Fibroblast of skin of right quadriceps (primary cell): ENCODE measurements around the gene ABI3.

Experiments used
- DNase-seq: peaks from one replicate; pipeline ENCODE4 v3.0.0-alpha.2; 2013

Gene ABI3

DNA sequence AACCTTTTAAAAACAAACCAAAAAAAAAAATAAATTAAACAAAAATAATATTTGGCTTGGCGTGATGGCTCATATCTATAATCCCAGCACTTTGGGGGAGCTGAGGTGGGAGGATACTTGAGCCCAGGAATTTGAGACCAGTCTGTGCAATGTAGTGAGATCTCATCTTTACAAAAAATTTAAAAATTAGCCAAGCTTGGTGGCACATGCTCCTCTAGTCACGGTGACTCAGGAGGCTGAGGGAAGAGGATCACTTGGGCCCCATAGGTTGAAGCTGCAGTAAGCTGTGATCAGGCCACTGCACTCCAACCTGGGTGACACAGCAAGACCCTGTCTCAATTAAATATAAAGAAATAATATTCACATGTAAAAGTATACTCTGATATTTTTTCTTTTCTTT is 12.3 kb upstream of the ABI3 start:
- DNase-seq: no peak

DNA sequence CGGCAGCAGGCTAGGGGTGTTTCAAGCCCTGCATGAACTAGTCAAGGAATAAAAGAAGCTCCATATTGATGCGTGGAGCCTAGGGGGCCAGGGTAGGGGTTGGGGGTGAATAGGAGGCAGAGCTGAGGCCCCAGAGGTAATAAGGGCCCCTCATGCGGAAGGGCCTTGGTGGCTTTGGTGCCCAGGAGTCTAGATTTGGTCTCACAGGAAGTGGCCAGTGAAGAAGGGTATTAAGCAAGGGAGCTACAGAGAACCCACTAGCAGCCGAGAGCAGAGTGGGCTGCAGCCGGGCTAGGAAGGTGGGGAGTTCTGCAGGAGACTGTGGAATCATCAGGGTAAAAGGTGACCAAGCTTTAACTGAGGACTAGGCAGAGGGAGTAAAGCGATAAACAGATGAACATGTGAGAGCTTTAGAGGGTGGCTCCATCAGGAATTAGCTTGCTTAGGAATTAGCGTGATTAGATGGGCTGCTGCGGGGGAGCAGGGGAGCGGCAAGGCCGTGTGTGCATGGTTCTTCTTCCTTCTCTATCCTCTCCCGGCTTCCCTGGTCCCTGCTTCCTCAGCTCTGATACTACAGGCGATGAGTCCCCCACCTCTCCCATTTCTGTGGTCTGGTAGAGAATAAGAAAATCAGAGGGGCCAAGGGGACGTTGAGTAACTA is 10.0 kb upstream of the ABI3 start:
- no peak for DNase-seq

DNA sequence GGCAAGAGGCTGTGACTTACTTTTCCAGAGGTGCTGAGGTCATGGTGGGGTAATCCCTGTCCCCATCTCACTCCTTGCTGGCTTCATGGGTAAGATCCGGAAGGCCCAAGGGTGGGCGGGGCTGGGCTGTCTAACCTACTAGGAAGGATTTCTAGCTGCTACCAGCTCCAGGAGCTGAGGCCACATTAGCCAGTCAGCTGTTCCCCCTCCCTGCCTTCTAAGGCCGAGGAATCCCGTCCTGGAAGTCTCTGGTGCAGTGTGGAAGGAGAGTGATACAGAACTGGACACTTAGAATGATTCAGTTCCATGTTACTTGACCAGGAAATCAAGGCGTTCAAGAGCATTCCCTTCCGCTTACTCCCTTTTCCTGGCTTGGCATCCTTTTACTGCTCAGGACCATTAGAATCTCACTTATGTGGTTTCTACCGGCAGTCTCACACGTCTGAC is 9.0 kb upstream of the ABI3 start:
- DNase-seq: peak; percentile 74

DNA sequence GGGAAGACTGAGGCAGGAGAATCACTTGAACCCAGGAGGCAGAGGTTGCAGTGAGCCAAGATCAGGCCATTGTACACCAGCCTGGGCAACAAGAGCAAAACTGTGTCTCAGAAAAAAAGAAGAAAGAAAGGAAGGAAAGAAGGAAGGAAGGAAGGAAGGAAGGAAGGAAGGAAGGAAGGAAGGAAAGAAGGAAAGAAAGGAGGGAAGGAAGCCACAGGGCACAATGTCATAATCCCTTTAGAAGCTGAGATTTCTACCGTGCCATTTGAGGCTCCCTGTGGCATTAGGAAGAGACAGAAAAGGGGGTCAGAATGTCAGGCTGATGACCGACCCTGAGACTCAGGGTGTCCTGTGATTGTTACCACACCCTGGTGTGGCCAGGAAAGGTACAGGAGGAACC is 6.7 kb upstream of the ABI3 start:
- no peak for DNase-seq

DNA sequence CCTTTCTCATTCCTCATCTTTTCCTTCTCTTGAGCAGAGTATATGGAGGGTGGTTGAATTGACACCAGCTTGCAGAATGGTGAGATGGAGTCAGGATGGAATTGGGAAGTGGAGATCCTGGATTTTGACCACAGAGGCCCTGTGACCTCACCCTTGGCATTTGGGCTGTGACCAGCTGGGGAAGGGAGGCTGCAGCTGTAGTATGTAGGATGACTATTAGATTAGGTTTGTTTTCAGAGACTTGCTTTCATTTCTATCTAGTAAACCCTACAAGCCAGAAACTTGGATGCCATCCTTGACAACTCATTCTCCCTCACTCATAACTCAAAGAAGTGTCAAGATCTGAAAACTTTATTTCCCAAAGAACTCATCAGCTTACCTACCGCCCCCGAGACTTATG is 6.0 kb upstream of the ABI3 start:
- DNase-seq: no peak

- peak; percentile 15 for DNase-seq
Measured at GRCh38 chr17:49209061-49209571, 1.4 kb upstream of the ABI3 start.

DNA sequence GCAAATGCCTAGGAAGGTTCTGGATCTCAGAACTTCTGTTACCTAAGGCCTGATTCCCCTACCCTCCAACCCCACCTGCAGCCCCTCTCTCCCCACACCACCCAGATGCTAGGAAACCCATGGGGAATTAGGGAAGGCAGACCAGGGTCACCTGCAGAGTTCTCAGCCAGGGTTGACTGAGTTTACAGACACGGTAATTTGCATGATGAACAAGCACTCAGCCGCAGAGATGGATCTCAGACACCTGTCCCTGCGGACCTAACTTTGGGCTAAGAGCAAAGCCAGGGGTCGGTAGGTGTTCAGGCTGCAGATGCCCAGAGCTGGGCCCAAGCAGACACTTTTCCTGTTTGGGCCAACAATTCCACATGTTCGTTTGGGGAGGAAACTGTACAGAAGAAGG is 2.9 kb downstream of the ABI3 start:
- DNase-seq: no peak

DNA sequence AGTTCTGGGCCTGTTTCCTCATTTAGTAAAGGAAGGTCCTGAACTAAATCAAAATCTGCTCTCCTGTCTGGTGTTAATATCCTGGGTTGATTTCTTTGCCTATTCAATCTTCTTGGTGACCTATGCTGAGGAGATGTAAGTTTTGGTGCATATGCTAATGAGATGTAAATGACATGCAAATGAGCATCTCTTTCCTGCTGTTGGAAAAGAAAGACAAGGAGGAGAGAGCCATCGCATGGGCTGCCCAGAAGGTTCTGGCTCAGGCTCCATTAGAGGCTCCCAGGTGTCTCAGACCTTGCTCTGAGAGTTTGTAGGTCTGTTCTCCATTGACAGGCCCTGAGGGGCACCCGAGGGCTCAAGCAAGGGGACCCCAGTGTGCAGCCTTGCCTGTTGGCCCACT is 3.3 kb downstream of the ABI3 start:
- DNase-seq: no peak

DNA sequence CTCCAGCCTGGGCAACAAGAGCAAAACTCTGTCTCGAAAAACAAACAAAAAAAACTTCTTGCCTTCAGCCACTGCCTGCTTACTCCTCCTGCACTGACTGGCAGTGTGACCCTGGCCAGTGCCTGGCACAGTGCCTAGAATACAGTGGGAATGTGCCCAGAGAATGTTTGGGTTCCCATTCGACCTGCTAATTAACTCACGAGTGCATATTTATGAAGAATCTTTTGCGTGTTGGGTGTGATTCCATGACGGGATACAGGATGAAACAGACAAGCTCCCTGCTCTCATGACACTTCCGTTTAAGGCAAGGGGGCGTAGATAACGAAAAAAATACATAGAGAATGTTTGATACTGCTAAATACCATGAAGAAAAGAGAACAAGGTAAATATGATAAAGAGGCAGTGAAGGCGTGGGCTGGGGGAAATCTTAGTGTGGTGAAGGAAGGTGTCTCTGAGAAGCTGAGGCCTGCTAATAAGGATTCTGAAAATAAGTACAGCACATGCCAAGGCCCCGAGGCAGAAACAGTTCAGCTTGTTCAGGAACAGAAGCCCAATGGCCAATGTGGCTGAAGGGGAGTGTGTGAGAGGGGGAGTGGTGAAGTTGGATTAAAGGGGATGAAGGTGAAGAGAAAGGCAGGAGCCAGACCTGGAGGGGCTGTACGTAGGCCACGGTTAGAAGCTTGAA is 4.3 kb downstream of the ABI3 start:
- DNase-seq: no peak

DNA sequence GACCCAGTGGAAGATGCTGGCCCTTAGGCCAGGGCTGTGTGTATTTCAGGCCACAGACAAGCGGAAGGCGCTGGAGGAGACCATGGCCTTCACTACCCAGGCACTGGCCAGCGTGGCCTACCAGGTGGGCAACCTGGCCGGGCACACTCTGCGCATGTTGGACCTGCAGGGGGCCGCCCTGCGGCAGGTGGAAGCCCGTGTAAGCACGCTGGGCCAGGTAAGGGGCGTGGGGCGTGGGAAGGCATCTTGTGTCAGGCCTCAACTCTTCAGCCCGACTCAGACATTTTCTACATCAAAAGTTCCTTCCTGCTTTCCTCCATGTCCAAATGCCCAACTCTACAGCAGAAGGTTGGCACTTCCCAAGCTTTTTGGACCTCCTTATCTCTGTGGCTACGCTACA is 6.0 kb downstream of the ABI3 start:
- no peak for DNase-seq

- DNase-seq: no peak
Measured at GRCh38 chr17:49216953-49217650, 6.6 kb downstream of the ABI3 start.

DNA sequence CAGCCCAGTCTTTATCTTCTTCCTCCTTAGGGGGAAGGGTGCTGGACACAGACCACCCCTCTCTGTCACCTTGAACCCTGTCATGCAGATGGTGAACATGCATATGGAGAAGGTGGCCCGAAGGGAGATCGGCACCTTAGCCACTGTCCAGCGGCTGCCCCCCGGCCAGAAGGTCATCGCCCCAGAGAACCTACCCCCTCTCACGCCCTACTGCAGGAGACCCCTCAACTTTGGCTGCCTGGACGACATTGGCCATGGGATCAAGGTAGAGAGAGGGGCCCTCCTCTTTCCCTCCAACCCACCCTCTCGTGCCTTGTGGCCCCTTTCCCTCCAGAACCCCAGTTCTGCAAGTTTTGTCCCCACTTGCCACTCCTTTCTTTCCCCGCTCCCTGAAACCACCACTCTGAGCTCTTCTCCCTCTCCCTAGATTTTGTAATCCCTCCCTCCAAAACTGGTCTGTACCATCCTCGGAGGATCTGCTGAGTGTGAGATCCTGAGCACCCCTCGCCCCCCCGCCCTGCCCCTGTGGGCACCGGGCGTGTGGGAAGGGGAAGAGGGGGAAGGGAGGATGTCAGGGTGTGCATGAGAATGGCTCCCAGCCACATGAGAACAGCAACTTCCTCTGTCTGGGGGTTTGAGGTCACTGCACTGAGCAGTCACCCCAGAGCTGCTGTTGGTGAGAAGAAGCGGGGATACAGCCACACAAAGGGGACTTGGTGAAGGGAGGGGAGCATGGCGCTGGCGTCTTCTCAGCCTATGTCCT is 7.3 kb downstream of the ABI3 start:
- DNase-seq: no peak

DNA sequence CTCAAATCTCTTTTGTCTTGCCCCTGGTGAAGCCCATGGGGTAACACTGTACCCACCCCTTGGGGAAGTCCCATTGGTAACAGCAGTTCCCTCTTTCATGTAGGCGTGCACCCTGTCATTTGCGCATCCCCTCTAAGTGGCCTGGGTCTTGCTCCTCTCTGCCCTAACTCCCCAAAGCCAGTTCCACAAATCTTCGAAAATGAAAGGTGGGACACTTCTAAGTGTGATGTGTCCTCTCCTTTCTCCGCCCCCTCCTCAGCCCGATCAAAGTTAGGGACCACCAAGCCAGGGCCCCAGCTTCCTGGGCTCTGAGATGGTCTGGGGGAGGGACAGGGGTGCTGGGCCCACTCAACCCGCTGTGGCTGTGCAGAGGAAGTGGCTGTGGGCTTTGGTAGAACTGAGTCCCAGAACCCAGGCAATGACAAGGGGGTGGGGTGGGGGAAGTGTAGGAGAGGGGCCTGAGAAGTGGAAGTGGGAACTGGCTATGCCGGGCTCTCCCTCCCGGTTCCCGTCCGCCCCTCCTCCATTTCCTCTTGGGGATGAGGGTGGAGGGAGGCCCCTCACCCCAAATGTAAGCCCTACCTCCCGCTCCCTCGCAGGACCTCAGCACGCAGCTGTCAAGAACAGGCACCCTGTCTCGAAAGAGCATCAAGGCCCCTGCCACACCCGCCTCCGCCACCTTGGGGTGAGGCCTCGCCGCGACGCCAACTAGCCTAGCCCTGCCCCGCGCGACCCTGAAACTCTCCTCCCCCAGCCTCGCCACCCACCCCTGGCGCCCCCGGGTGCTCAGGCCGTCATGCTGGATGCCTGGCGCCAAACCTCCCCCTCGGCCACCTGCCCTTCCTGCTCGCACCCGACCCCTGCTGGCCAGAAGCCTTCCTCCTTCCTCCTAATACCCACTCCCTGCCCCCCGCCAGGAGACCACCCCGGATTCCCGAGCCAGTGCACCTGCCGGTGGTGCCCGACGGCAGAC is 8.7 kb downstream of the ABI3 start:
- no peak for DNase-seq

- no peak for DNase-seq
Measured at GRCh38 chr17:49219987-49220386, 9.5 kb downstream of the ABI3 start.

- DNase-seq: no peak
Measured at GRCh38 chr17:49223168-49223516, 12.6 kb downstream of the ABI3 start.

DNA sequence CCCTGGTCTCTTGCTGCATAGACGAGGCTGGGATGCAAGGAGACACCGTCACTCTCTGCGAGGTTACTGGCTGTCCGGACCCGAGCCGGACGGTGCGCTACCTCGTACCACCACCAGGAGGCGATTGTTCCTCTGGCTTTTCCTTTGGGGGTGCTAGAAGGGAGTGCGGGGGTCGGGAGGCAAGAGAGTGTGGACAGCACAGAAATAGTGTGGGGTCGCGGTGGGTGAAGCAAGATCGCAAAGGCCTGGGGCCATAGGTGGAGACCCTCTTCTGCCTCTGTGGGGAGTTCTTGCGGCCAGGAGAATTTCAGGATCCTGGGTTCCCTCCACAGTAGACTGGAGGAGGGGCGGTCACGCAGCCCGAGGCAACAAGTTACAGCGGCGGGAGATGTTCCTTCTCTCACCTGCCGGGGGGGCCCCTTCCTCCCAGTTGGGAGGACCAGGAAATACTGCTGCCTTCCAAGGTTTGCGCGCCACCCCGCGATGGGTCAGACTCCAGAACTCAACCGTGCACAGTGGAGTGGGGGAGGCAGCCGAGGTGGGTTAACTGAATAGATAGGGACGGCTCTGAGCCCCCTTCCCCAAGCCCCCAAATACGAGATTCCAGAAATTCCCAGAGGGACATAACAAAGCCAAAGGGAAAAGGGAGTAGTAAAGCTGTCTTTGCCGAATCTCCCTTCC is 13.2 kb downstream of the ABI3 start:
- peak; percentile 14 for DNase-seq

DNA sequence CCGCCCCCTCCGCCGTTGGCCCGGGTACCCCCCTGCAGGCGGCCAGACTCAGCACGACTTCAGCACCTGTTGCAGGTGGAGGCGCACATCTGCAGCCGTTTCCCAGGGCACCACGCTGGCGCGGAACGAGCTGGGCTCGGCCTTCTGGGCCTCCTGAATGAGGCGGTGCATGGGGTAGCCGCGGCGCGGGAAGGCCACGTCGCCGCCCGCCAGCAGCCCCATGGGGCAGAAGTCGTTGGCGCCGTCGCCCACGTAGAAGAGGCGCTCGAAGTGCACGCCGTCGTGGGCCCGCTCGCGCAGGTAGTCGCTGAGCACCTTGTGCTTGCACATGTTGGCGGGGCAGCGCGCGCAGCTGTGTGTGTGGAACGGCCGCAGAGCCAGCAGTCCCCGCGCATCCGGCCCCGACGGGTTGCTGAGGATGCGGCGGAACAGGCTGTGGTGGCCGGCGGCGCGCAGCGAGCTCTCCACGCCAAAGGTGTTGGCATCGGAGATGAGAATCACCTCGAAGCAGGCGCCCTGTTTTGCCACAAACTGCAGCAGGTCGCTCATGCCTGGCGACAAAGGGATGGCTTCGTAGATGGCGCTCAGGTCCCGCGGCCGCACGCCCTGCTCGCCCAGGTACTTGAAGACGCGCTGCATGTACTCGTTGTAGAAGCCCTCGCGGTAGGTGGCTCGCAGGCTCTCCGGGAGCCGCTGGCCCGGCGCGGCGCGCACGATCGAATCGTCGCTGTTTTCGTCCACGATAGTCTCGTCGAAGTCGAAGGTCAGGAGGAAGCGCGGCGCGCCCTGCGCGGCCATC is 13.9 kb downstream of the ABI3 start:
- DNase-seq: no peak

- DNase-seq: no peak
Measured at GRCh38 chr17:49224997-49225337, 14.5 kb downstream of the ABI3 start.

DNA sequence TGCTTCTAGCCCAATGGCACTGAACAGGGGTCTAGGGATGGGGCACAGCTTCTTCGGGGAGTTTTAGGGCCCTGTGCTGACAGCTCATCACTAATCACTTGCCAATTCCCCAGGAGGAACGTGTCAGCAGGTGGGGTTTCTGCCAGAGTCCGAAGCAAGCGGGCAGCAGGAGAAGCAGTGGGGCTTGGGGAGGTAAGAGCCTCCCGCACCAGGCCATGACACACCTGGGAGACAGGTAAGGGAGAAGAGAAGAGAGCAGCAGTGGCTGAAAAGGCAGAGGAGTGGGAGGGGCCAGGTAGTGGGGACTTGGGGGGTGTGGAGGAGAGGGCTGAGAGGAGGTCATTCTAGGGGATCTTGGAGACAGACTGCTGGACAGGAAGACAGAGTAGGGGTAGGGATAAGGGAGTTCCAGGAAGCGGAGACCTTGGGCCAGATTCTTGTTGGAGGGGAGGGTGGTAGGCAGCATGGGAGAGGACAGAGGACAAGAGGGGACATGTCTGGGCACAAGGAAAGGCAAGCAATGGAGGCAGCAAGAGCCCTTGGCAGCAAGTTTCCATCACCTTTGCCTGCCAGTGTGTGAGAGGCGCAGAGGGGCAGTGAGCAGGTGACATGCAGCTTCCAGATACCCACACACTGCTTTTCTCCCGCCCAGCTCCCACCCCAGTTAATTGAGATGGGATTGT is 15.2 kb downstream of the ABI3 start:
- DNase-seq: no peak

DNA sequence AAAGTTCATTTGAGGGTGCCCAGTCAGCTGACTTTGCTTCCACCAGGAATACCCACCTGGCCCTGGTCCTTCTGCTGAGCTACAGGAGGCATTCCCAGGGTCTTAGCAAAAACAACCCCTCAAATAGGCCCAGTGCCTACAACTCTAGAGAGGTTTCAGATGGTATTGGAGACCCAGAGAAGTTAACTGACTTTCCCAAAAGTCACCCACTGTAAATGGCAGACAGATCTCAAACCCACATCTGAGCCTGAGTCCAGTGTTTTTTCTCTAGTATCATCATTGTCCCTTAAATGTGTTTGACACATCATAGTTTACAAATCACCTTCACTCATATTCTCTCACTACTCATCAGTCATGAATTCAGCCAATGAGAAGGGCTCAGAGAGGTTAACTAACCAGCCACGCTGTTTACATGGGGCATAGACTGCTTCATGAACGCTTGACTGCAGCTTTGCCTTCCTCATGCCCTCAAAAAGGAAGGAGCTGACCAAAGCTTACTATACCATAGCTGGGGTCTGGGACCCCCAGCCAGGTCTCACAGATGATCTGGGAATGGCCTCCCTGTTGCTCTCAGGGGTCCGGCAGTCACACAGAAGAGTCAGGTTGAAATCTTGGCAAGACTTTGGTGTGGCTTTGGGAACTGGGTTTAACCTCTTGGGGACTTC is 16.4 kb downstream of the ABI3 start:
- no peak for DNase-seq
